Right ventricle myocardium superior (tissue), 1 donor: ENCODE results near the gene MICAL1. TPM values are rescaled to one million over a fixed set of nuclear protein-coding genes. Genes with fewer than 3 reads are reported as not detected.

Experiments
- ATAC-seq: fragments of 200-7000 bp; cut with Tn5 transposase; one replicate; pipeline ENCODE4 v1.9.1; 2020; ENCODE audit warnings: mild to moderate bottlenecking; ENCODE audit not compliant: poor library complexity
- DNase-seq: peaks from one replicate; pipeline ENCODE4 v3.0.0-alpha.2; 2020
- intact Hi-C: fragments of 100-400 bp; cut with DNase I; formaldehyde crosslinking; loops from one replicate; pipeline ENCODE4 v1.11.2; 2022
- total RNA-seq: library from RNA; stranded (reverse); fragmentation: NEBNext Ultra II Directional; extraction: Animal tissue kit (Norgen Biotek cat#: 25700); gene quantifications from one replicate; pipeline ENCODE4 v1.2.1, GENCODE V29; 2021
- donor health status: DM: no; HTN: yes; CAD: no; lungs with severe emphysema.

Gene MICAL1
- total RNA-seq, 1 donor from 2014 or later: 5.0 TPM

DNA sequence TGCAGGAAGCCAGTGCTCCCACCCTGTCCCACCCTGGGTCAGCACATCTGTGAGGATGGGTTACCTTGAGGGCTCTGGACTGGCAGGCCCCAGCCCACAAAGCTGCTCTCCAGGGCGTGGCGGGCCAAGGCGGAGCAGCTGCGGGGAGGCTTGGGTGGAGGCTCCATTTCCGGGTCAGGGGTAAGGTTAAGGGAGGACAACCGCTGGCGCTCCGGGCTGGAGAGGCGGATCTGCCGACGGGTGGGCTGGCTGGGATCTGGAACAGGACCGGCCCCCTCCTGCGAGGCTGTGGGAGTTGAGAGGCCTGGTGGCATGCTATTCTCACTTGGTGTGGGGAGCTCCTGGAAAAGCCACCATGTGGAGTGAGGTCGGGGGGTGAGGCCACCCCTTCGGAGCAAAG, 9.5 kb downstream of the MICAL1 start:
- no peak for ATAC-seq
- DNase-seq: no peak
- intact Hi-C loops: no loop called here

DNA sequence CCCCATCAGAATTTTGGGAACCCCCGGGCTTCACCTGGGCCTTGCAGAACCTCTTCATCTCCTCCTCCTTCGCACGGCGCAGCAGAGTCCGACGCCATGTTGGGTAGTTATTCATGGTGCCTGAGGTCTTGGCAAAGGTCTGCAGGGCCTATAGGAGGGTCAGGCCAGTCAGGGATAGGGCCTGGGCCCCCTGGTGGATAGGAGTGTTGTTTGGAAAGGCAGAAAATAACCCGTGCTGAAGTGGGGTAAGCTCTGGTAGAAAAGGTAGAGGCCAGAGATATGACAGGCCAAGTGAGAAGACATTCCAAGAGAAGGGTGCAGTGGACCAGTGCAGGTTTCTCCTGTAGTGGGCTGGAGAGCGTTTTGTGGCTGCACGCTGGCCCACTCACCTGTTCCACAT, 10.2 kb downstream of the MICAL1 start:
- no peak for ATAC-seq
- intact Hi-C loops: no loop called here
- no peak for DNase-seq

DNA sequence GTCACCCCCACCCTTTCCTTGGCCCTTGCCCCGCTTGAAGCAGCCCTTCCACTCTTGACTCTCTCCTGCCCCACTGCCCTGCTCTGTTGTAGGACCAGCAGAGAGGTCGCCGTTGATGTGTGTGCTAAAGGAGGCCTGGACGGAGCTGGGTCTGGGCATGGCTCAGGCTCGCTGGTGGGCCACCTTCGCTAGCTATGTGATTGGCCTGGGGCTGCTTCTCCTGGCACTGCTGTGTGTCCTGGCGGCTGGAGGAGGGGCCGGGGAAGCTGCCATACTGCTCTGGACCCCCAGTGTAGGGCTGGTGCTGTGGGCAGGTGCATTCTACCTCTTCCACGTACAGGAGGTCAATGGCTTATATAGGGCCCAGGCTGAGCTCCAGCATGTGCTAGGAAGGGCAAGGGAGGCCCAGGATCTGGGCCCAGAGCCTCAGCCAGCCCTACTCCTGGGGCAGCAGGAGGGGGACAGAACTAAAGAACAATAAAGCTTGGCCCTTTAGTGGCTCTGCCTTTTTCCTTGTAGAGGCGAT, 12.1 kb downstream of the MICAL1 start:
- ATAC-seq (no peak), DNase-seq (no peak)
- intact Hi-C loops: no loop called here

DNA sequence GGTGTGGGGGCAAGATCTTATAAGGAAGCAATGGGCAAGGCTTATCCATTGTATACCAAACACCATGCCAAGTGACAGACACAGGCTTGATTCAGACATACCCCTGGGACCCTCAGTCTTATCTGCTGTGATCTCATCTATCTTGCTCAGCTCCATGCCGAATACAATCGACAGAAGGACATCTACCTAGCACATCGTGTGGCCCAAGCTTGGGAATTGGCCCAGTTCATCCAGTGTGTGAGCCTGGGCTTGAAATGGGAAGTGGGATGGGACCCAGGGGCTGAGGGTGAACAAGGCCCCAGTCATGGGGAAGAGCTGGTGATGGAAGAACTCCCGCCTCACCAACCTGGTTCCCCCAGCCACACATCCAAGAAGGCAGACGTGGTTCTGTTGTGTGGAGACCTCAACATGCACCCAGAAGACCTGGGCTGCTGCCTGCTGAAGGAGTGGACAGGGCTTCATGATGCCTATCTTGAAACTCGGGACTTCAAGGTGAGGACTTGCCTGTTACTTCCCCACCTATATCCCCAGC, 13.1 kb downstream of the MICAL1 start:
- ATAC-seq: no peak
- no peak for DNase-seq
- intact Hi-C loops: no loop called here

DNA sequence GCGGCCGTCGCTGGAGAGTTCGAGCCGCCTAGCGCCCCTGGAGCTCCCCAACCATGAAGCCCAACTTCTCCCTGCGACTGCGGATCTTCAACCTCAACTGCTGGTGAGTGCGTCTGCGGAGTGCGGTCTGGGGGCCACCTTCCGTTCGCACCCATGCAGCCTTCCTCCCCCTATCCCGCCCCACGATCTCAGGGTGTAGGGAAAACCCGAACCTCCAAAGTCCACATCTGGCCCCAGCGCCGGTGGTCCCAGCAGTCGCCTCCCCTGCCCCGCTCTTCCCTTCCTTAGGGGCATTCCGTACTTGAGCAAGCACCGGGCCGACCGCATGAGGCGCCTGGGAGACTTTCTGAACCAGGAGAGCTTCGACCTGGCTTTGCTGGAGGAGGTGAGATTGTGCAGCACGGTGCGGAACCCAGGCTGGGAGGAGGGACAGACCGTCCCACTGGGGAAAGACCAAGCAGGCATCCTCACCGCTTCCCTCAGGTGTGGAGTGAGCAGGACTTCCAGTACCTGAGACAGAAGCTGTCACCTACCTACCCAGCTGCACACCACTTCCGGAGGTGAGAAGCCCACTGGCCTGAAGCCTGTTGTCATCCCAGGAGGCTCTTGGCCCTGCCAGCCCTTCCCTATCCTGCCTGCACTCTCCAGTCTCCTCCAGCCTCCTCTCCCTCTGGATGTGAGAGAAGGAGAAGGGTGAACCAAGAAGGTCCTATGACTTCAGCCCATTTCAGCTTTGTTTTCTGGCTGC, 14.3 kb downstream of the MICAL1 start:
- peak; percentile 68 for DNase-seq
- intact Hi-C loops: no loop called here
- ATAC-seq: peak; percentile 48

DNA sequence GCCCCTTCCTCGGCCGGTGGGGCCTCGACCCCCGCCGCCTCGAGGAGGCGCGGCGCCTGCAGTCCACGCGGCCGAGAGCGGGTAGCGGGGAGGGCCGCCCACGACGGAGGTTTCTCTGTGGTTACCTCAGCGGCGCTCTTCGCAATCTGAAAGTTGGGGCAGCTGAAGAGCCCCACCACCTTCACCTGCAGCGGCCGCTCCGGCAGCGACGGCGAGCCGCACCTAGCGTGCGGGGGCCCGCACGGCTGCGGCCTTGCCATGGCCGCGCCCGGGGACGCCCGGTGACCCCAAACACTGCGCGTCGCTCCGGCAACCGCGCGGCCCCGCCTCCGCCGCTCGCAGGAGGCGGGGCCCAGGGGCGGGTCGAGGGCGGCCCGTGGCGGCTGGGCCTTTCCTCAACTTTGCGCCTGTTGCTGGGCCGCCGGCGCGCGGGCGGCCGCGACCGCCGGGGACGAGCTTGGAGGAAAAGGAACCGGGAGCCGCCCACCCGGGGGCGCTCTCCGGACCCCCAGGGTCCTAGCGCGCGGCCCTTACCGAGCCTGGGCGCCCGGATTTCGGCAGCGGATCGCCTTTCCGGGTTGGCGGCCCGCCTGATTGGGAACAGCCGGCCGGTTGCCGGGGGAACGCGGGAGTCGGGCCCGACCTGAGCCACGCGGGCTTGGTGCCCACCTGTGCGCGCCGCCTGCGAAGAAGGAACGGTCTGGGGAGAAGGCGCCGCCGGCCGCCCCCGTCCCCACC, 15.1 kb downstream of the MICAL1 start, which contains the start of the genes PPIL6 and SMPD2:
Gene PPIL6 (minus strand): TSS at position 298 of the 738 bp plus-strand sequence. CDS start 38 bp downstream, at position 260.
Gene SMPD2 (plus strand): TSS at position 394 of the 738 bp plus-strand sequence. CDS start 398 bp downstream, outside the sequence.
- intact Hi-C loops: no loop called here
- peak; percentile 98 for ATAC-seq
- peak; percentile 94 for DNase-seq

DNA sequence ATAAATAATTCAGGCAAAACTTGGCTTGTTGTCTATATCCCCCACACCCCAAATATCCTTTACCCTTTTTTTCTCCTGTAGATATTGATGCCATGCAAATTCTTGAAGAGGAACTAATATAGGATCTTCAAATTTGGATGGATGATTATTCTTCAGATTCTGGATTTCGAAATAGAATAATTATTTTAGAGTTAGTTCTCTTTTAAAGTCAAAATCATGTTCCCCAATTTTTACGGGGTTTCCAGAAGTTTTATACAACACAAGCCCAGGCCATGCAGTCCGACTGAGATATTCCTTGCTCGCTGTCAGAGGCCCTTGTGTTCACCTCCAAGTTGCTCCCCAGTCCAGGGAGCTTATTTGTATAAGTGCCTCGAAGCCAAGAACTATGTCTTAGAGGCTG, 19.5 kb downstream of the MICAL1 start:
- no peak for DNase-seq
- intact Hi-C loops: no loop called here
- ATAC-seq: no peak

DNA sequence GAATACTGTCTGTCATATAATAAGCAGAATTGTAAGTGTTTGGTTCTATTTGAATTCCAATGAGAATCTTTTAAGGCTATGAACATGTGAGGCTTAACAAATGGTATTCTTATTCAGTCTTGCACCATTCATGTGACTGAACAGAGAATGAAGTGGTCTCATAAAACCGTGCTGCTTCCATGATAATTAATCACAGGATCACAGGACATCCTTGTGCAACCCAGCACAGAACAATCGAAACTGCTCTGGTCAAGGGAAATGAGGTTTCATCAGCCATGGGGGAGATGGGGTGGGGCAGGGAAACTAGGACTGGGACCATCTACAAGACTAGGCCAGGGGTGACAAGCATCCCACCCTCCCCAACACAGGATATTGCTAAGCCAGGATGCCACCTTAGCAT, 21.1 kb downstream of the MICAL1 start:
- intact Hi-C loops: no loop called here
- no peak for ATAC-seq
- no peak for DNase-seq

DNA sequence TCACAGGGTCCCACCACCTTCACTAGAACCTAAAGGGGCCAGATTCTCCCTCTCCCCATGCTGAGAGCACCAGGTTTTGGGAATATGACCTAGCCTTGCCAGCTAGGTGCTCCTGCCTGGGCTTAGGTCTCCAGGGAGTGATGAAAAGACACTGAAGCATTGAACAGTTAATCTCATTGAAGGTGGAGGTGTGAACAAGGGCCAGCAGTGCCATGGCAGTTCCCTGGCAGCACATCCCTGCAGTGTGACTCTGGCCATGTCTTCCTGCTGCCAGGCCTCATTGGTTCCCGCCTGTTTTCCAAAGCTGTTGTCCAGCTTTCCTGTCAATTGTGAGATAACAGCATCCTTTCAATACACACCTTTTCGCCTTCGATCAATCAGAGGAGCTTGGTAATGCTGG, 26.1 kb downstream of the MICAL1 start:
- DNase-seq: no peak
- no peak for ATAC-seq
- intact Hi-C loops: no loop called here

DNA sequence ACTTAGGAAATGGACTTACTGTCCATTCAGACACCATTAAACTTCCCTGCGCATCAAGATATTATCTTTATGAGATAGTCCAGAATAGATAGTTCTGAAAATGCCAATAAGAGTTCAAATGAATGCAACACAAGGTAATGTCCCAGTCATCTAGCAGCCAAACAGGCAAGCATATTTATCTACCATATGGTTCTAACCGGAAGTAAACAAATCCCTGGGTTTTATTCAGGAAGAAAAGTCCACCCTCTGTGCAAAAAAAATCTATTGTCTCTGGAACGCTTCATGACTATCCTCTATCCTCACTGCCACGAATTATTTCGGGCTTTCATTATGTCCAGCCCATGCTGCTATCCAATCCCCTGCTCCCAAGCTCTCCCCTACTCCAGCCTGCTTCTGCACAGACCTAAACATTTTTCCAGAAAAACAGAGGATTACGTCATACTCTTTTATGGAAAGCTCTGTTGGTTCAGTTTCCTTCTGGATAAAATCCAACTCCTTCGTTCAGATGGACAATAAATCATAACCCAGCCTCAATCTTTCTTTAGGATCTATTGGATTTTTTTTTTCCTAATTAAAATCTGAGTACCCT, 26.6 kb downstream of the MICAL1 start:
- intact Hi-C loops: no loop called here
- ATAC-seq (peak; percentile 52), DNase-seq (no peak)

DNA sequence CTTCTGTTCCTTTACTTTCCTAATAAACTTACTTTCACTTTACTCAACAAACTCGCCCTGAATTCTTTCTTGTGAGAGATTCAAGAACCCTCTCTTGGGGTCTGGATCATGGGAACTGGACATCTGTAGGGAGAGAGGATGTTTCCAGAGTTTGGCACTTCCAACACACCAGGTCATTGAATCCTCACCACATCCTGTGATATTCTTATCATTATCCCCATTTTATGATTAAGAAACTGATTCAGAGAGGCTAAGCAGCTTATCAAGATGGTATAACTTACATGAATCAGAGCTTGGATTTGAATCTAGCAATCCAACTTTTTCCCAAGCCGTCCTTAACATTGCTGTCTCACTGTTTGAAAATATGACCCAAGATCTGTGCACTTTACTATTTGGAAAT, 30.6 kb downstream of the MICAL1 start:
- intact Hi-C loops: no loop called here
- no peak for DNase-seq
- no peak for ATAC-seq

DNA sequence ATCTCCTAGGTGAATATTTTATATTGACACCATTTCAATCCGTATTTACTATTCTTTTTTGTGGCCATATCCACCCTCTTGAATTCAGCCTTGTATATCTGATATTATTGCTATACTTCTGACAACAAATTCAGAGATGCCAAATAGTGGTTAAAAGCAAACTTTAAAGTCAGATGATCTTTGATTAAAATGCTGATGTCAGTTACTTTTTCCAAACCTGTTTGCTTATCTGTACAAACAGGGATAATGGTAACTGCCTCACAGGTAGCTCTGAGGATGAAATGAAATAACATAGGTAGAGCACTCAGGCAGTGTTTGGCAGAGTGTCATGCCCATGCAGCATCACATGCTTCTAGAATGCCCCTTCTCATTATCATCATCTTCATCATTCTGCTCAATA, 34.4 kb downstream of the MICAL1 start:
- DNase-seq (no peak), ATAC-seq (no peak)
- intact Hi-C loops: no loop called here

DNA sequence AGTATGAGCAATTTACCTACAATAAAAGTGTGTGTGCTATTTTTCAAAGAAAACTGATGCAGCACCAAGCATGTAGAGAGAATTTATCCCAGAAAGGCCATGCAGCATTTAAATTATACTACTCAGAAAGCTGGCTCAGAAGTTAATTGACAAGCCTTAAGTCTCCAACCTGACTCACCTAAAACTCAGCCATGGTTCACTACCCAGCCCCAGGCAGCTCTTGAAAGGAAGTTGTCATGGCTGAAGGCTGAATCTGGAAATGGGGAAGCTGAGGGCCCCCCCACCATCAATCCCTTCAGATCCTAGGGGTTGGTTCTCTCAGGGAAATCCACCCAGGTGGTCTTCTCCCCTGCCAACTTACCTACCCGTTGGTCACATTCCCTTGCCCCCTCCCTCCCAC, 34.8 kb downstream of the MICAL1 start:
- intact Hi-C loops: no loop called here
- ATAC-seq (no peak), DNase-seq (no peak)

DNA sequence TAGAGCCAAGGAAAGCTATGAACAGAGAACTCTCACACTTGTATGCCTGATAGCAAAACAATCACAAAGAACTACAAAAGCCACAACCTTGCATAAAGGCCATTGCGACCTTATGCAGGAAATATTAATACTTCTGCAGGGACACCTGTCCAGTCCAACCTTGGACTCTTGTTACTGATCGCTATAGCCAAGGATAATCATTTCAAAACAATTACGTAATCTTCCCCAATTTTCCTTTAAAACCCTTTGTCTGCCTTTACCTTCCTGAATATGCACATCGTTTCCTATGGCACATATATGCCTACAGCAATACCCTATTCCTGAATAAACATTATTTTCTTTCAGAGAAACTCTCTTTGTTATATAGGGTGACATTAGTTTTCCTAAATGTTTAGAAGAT, 37.9 kb downstream of the MICAL1 start:
- no peak for ATAC-seq
- no peak for DNase-seq
- intact Hi-C loops: no loop called here

DNA sequence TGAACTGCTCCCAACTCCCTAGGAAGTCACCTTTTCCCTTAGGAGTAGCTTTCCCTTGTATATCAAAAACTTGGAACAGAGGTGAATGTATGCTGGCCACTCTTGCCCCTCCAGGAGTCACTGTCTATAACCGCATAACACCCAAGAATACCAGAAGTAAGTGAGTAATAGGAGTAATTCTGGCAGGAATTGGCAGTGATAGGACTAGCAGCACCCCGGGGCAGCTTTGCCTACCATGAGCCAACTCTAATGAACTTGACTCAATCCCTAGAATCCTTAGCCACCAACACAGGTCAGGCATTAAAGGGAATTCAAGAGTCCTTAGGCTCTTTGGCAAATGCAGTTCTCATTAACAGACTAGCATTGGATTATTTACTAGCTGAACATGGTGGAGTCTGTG, 44.5 kb downstream of the MICAL1 start:
- no peak for ATAC-seq

DNA sequence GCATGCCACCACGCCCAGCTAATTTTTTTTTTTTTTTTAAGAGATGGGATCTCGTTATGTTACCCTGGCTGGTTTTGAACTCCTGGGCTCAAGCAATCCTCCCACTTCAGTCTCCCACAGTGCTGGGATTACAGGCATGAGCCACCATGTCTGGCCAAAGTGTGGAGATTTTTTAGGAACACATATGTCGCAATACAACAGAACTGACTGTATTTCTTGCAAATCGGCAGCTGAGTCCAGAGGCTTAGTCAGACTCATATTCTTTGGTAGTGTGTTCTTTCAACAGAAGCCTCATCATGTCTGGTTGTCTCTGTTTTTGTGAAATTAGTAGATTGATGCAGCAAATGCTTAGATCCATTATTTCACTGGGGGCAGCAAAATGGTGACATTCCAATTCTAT, 49.4 kb downstream of the MICAL1 start:
- no peak for ATAC-seq
- no peak for DNase-seq

More for the DNA sequence above, 44.5 kb downstream of the MICAL1 start:
- DNase-seq: no peak
- intact Hi-C loops: no loop called here

DNA sequence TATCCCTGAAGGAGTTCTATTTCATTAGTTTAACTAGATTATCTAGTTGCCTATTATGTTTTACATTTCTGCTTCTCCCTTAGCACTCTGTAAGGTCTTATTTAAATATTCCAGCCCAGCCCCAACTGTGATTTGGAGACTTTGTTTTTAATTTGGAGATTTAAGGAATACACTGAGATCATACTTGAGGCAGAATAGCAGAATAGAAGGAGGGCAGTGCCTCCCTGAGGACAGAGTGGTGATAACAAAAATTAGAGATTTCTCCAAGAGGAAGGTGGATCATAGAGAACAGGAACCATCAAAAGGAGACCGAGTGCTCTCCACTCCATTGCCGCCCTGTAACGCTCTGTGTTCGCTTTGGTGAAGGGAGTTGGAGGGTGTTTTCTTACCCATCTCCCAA, 58.6 kb downstream of the MICAL1 start:
- ATAC-seq: peak; percentile 39
- intact Hi-C loops: no loop called here

More for the DNA sequence above, 49.4 kb downstream of the MICAL1 start:
- intact Hi-C loops: no loop called here

DNA sequence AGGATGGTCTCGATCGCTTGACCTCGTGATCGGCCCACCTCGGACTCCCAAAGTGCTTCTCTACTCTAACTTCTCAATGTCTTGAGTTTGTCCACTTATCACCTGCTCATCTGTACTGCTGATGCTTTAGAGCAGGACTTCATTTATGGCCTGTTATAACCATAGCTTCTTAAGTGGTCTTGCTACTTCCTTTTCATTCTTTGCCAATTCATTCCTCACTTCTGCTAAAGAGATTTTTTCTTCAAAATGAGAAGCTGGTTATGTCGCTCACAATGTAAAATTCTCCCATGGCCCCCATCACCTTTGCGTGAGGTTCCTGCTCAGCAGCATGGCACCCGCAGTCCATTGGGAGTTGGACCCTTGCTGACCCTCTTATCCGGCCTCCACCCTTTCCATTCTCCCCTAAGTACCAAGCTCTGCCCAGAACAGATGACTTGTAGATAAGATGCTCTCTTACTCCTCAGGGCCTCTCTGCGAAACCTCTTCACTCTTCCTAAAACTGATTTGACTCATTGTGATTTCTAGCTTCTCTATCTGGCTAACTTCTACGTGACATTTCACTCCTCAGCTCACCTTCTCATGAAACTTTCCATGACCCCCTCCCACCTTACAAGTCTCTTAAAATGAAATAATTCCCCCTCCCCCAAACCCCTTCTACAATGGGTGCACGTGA, 59.4 kb downstream of the MICAL1 start:
- DNase-seq: no peak
- intact Hi-C loops: no loop called here
- no peak for ATAC-seq

More for the DNA sequence above, 58.6 kb downstream of the MICAL1 start:
- no peak for DNase-seq
